NCI-H460 (cell line): ENCODE data around the gene NACAD. TPM values are rescaled to one million over a fixed set of nuclear protein-coding genes. Genes with fewer than 3 reads are reported as not detected.

Experiments
- DNase-seq: peaks from one replicate; pipeline ENCODE4 v3.0.0-alpha.2; 2016; ENCODE audit warnings: low read depth; ENCODE audit errors: extremely low read depth
- polyA plus RNA-seq: library from polyadenylated mRNA; depleted of rRNA; stranded (reverse); fragments of >200 nt; gene quantifications from 2 replicates; pipeline ENCODE4 v1.2.3, GENCODE V29; 2014; cell fraction: nucleus; rRNA removed
- total RNA-seq: library from RNA; depleted of rRNA; stranded (reverse); fragments of >200 nt; shearing (Covaris generic); gene quantifications from 2 replicates; pipeline ENCODE4 v1.2.3, GENCODE V29; 2014; rRNA removed

The NACAD gene
- 0.14 TPM in 1 of 2 replicates, not detected in the other for total RNA-seq
- polyA plus RNA-seq = 0.08 TPM in 1 of 2 replicates, not detected in the other

GRCh38 chr7:45088821-45089340 lies at the start of gene NACAD:
Gene NACAD, minus strand, starts transcription at chr7:45088969. Its CDS starts 75 bp downstream, at chr7:45088894.
- no peak for DNase-seq

- peak; percentile 81 for DNase-seq
Observed at GRCh38 chr7:45136106-45137060, 47.6 kb upstream of the NACAD start.

GRCh38 chr7:45133877-45134276 lies 45.1 kb upstream of the NACAD start:
- no peak for DNase-seq

- no peak for DNase-seq
Observed at GRCh38 chr7:45133352-45133751, 44.6 kb upstream of the NACAD start.

GRCh38 chr7:45132708-45133320 lies 44.0 kb upstream of the NACAD start:
- no peak for DNase-seq

GRCh38 chr7:45131891-45132290 lies 43.1 kb upstream of the NACAD start:
- no peak for DNase-seq

GRCh38 chr7:45130910-45131309 lies 42.1 kb upstream of the NACAD start:
- DNase-seq = no peak

GRCh38 chr7:45129906-45130305 lies 41.1 kb upstream of the NACAD start:
- no peak for DNase-seq

- DNase-seq = no peak
Observed at GRCh38 chr7:45129181-45129800, 40.5 kb upstream of the NACAD start.

- DNase-seq = no peak
Observed at GRCh38 chr7:45126920-45127319, 38.2 kb upstream of the NACAD start.

- DNase-seq = no peak
Observed at GRCh38 chr7:45126201-45126600, 37.4 kb upstream of the NACAD start.

GRCh38 chr7:45125193-45125904 lies 36.6 kb upstream of the NACAD start:
- no peak for DNase-seq

GRCh38 chr7:45123913-45124710 lies 35.3 kb upstream of the NACAD start:
- DNase-seq = no peak

GRCh38 chr7:45122975-45123860 lies 34.4 kb upstream of the NACAD start:
- no peak for DNase-seq

- no peak for DNase-seq
Observed at GRCh38 chr7:45119550-45119949, 30.8 kb upstream of the NACAD start.

GRCh38 chr7:45118889-45119331 lies 30.1 kb upstream of the NACAD start:
- DNase-seq = no peak

GRCh38 chr7:45118292-45118691 lies 29.5 kb upstream of the NACAD start:
- no peak for DNase-seq

- no peak for DNase-seq
Observed at GRCh38 chr7:45117582-45117981, 28.8 kb upstream of the NACAD start.
